GM18861 (cell line): ENCODE measurements around the gene SERPINA9.
A peak's percentile ranks its signal among the peaks of the same experiment; 100 is the strongest.
"Not testable (repeated sequence)": the region's sequence is repeated elsewhere in the genome, so short reads cannot be mapped to it uniquely, and the experiment has no call there.

ENCODE experiments used
- ATAC-seq: cut with Tn5 transposase; IDR thresholded peaks from one replicate; pipeline ENCODE4 v1.9.1; 2021; ENCODE audit not compliant: unreplicated experiment

Gene SERPINA9

DNA sequence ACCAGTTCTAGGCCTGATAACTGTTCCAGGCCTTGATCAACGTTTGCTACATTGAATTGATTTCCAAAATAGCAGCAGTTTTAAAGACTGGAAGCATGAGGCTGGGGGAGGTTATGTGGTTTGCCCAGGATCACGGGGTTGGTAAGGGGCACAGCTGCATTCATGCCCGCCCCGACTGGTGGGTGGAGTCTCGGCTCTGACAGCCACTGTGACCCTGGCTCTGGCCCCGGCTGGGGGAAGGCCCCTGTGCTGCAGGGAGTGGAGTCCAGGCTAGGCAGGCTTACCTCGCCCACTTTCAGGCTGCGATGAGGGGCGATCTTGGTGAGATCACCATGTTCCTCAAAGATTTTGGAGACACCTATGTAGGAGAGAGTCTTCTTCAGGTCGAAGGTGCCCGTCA is 13.3 kb upstream of the SERPINA9 start:
- no peak for ATAC-seq

GRCh38 chr14:94486883-94487282 is 10.9 kb upstream of the SERPINA9 start:
- ATAC-seq, result no peak

DNA sequence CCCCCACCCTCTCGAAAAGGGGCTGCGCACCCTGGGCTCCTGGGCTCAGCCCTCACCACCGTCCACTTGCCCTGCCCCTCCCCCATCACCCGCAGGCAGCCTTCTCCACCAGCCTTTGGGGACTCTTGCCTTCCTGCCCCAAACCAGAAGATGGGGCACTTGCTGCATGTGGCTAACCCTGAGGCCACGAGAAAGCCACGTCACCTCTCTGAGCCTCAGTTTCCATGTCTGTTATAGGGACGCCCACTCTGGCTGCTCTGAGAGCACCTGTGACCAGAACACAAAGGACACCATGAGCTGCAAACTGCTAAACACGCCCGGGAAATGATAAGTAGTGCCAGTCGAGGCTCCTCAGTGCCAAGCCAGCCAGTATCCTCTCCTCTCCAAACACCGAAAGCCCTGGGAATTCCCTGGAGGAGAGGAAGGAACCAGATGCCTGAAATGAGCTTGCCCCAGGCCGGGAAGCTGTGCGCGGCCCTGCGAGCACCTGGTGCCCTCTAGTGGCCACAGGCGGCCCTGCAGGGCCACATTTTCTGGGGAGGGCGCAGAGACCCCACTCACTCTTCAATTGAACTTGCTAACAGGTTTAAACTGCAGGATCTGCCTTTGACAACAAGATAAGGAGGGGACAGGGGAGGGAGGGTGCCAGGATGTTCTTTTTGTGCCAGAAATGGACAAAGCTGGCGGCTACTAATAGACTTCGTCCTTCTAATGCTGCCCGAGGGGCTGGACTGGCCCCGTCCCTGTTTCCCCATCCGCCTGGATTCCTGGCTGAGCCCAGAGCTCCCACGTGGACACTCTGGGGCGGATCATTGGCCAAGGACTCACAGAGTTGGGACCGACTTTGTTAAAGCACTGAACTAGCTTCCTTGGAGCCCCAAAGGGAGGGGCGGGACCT is 10.2 kb upstream of the SERPINA9 start:
- no peak for ATAC-seq

DNA sequence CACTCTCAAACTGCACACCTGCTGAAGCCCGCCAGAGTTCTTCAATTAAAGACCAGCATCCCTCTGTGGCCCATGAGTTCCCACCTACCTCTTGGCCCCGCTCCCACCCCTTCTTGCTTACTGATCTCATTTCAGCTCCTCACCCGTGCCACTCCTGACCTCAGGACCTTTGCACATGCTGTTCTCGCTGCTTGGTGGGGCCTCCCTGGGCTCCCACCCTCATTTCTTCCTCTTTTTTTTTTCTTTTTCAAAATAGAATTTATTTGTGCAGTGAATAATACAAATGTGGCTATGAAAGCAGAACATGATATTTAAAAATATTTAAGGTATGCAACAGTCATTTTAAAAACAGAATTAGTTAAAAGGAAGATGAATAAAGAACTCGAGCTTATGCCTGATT is 8.5 kb upstream of the SERPINA9 start:
- no peak for ATAC-seq

DNA sequence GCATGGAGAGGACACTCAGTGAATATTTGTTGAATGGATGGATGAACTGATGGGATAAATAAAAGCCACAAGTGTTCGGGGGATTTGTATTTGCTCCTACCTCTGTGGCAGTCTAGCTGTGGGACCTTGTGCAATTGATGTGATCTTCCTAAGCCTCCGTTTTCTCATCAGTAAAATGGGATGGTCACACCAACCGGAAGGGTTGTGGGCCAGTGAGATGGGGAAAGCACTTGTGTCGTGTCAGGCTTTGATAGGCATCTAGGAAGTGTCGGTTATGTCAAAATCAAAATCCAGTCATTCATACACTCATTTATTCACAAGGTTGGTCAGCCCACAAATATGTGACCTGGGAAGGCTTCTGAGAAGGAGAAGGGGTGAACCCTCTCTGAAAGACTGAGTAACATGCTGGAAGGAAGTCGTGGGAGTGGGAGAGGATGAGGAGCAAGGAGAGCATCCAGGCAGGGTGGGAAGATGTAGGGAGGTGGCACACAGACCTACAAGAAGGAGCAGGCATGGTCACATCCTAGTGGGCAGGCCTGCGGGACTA is 7.8 kb upstream of the SERPINA9 start:
- no peak for ATAC-seq

DNA sequence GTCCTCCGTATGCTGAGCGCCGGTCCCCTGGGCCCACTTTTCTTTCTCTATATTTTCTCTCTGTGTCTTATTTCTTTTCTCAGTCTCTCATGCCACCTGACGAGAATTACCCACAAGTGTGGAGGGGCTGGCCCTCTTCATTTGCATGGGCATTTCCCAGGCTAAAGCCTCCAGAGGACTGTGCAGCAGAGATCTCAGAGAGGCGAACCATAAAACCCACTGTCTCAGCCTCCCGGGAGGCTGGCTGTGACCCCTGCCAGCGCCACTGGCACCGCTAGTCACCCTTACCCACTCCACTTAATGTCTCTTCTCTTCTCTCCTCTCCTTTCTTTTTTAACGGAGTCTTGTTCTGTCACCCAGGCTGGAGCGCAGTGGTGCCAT is 7.1 kb upstream of the SERPINA9 start:
- ATAC-seq, result peak; percentile 58

DNA sequence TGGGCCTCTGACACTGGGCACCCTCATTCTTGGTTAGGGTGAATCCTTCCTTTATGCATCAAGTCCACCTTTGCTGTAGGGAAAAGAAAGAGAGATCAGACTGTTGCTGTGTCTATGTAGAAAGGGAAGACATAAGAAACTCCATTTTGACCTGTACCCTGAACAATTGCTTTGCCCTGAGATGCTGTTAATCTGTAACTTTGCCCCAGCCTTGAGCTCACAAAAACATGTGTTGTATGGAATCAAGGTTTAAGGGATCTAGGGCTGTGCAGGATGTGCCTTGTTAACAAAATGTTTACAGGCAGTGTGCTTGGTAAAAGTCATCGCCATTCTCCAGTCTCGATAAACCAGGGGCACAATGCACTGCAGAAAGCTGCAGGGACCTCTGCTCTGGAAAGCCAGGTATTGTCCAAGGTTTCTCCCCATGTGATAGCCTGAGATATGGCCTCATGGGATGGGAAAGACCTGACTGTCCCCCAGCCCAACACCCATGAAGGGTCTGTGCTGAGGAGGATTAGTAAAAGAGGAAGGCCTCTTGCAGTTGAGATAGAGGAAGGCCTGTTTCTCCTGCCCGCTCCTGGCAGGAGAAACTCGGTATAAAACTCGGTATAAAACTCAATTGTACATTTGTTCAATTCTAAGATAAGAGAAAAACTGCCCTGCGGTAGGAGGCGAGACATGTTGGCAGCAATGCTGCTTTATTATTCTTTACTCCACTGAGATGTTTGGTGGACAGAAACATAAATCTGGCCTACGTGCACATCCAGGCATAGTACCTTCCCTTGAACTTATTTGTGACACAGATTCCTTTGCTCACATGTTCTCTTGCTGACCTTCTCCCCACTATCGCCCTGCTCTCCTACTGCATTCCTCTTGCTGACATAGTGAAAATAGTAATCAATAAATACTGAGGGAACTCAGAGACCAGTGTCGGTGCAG is 6.4 kb upstream of the SERPINA9 start:
- ATAC-seq, result not testable (repeated sequence)

- ATAC-seq, result no peak
Observed at GRCh38 chr14:94481468-94482131, 5.6 kb upstream of the SERPINA9 start.

DNA sequence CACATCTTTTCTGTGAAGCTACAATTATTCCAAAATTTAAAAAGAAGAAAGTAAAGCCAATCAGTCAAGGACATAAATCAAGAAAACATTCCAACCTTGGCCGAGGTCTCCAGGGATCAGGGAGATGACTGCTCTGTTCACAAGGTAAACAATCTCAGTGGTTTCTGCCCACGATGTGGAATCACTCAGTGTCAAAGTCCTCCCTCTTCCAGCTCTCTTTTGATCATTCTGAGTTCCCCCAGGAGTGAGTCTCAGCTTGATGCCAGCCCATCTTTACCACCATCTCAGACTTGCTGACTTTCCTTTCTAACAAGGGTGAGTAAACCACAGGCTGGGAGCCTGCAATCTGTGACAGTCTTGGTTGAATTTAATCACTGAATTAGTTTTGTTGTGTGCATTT is 4.8 kb upstream of the SERPINA9 start:
- ATAC-seq, result no peak

GRCh38 chr14:94478420-94478819 is 2.4 kb upstream of the SERPINA9 start:
- no peak for ATAC-seq

- no peak for ATAC-seq
Observed at GRCh38 chr14:94474581-94475031, 1.4 kb downstream of the SERPINA9 start.

DNA sequence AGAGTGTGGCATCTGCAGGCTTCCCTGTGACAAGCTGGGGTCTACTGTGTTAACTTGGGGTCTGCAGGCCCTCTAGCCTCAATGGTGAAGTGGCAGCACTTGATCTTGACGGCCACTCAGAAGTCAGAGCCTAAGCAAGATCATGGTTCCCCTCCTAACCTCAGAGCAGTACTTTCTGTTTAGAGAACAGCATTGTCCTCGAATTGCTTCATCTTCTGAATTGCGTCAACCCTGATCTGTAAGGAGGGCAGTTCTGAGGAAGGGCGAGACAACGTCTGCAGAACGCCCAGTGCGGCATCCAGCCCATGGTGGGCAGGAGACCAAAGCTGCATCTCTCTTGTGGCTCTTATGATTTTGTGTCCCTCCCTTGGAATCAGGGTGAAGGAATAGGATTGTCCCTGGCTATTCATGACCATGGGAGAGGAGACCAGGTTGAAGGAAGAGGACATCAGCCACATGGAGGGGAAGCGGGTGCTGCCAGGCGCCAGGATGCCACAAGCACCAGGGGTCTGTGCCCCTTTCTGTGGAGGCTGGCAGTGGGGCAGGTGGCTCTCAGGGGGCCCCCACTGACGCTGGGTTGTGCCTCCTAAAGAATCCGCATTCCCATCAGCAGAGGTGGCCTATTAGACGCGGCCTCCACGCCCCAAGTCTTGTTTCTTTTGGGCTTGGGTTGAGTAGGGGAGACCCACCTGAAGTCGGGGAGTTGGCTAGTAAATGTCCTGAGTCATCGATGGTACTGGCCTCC is 2.2 kb downstream of the SERPINA9 start:
- ATAC-seq, result no peak

DNA sequence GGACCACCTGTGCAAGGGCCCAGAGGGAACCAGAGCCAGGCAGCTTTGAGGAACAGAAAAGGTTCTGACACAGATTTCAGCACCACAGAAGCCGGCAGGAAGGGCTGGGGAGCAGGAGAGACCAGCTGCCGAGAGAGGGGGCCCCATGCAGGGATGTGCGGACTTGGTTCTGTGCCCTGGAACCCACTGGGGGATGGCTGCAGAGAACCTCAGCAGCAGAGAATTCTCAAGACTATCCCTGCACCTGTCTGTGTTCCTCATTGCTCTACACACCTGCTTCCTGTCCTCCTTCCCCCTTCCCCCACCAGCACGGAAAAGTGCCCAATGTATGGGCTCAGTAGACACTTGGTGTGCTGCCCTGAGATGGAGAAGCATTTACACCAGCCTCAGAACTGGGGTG is 3.2 kb downstream of the SERPINA9 start:
- no peak for ATAC-seq

DNA sequence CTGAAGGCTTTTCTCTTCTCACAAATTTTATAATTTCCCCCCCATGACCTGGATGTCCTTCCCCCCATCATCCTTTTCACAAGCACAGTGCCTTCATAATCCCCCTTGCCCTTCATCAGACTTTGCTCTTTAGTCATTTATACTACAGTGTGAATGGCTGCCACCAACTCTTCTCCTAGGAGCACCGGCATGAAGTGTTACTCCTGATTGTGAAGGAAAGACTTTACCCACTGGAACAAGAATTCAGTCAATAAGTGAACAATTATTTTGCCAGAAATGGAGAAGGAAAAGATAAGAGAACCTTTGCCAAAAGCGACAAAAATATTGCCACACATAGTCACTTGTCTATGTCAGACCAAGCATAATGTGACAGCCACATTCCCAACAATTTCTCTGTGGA is 5.0 kb downstream of the SERPINA9 start:
- ATAC-seq, result no peak

DNA sequence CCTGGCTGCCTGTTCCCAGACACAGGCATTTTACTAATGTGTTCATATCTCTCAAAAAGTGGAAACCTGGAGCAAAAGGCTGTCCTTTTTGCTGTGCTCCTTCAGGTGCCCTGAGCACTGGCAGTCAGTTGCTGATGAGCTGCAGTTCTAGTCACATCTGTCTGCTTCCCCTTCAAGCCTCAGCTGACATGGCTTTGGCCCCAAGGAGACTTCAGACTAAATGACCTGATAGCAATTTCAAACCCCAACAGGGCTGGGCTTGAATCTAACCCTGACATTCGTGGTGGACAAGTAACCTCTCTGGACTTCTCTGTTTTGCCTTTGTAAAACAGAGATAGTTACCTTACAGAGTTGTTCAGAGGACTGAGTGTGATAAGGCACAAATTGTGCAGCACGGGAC is 5.7 kb downstream of the SERPINA9 start:
- no peak for ATAC-seq

- ATAC-seq, result no peak
Observed at GRCh38 chr14:94469261-94469660, 6.7 kb downstream of the SERPINA9 start.

DNA sequence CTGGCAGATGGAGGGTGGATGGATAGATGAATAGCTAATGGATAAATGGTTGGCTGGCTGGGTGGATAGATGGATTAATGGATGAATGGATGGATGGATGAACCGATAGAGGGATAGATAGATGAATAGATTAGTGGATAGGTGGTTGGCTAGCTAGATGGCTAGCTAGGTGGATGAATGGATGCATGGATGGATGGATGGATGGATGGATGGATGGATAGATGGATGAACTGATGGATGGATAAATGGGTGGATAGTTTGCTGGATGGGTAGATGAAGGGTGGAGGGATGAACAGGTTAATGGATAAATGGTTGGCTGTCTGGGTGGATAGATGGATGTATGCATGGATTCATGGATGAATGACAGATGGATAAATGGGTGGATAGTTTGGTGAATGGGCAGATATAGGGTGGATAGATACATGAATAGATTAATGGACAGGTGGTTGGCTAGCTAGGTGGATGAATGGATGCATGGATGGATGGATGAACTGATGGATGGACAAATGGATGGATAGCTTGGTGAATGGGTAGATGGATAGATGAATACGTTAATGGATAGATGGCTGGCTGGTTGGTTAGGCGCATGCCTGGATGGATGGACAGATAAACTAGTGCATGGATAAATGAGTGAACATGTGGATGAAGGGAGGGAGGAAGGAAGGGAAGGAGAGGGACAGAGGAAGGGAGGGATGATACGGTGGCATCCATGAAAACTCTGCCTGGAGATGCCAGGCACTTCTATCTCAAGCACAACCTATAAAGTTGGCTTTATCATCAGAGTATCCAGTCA is 8.1 kb downstream of the SERPINA9 start:
- ATAC-seq, result no peak

DNA sequence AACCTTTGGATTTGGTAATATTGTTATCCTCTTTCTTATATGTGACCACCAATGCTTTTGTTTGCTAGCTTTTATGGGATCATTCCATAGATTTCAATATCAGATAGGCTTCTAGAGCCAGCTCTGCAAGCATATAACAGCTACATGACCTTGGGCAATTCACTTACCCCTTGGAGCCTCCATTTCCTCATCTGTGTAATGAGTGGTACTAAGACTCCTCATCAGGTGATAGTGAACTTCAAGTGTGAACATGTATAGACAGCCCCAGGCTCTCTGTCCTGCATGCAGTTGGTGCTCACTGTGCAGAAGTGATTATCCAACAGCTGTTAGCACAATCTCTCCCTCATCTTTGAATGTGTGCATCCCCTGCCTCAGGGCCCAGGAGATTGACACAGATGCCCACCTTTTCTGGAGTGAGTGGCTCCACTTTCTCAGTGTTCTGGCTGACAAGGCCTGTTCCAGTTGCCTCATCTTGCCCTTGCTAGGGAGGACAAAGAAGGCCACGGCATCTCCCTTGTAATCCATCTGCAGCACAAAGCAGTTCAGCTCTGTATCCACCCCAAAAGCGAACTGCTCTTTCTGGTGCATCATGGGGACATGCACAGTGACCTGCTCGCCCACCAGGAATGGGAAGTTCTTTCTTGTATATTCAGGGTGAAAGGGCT is 9.2 kb downstream of the SERPINA9 start:
- ATAC-seq, result no peak

DNA sequence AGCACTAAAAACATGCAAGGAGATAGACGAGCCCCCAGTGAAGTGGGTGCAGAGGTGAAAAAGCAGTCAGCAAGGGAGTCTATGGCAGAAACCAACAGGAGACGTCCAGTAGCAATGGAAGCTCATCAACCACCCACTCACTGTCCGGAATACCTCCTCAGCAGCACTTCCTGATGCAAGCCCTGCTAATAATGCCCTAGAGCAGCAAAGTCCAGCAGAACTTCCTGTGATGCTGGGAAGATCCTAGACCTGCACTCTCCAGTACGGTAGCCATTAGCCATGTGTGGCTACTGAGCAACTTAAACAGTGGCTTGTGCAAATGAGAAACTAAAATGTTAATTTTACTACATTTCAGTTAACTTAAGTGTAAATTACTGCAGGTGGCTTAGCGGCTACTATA is 11.0 kb downstream of the SERPINA9 start:
- no peak for ATAC-seq
